ENCODE measurements around the gene RNASE12. TPM values are rescaled to one million over a fixed set of nuclear protein-coding genes. Genes with fewer than 3 reads are reported as not detected.

The RNASE12 gene
- total and polyA plus RNA-seq, 4 donors, result not detected

DNA sequence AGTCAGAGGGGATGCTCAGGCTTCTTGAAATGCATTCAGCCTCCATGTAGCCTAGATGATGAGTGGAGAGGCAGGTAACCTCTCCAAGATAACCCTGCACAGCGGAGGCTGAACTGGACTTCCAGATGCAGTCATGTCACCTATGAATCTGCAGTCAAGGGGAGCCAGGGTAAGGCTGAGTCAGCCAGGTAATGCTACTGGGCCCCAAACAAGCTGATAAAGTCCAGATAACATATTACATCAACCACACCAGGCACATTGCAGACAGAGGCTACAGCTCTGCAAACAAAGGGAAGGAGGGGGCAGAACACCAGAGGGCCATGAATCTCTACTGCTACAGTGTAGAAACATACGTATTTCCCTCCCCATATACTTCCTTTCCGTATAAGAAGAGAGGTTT, 44.3 kb downstream of the RNASE12 start:
- H3K36me3 ChIP-seq (ENCODE audit: control insufficient read depth in 1 of 2, insufficient read depth in 2 of 2, low read length in 1 of 2), result no peaks in the 10 kb centered on the region
- WGBS, 2 donors, result 47 to 49% methylated on average over 3 of the region's 3 CpGs
- ATAC-seq (ENCODE audit: low FRiP score), result no peak
- H3K27ac ChIP-seq (ENCODE audit: low read depth in 1 of 2, low read length in 2 of 2), result no peak overlapping the region
- no peak overlapping the region for H3K4me3 ChIP-seq (ENCODE audit: low read length in 2 of 2)
- DNase-seq, result no peak
- peaks cover 0 to 3% of the 10 kb centered on the region in 2 donors for H3K27me3 ChIP-seq (ENCODE audit: control insufficient read depth in 1 of 2, insufficient read depth in 2 of 2, low read length in 1 of 2)
- H3K9me3 ChIP-seq (ENCODE audit: control insufficient read depth, low read length), result no peaks in the 10 kb centered on the region
- intact Hi-C loops (cut with DNase I), result no loop called here
- H3K4me1 ChIP-seq (ENCODE audit: control insufficient read depth in 1 of 2, insufficient read depth in 2 of 2, low read length in 2 of 2), result no peaks in the 10 kb centered on the region

Other genes starting within 250 kb of the RNASE12 start
- gene PARP2, start 247.7 kb downstream of the RNASE12 start, total RNA-seq, result 10 to 100 TPM; 13.4 to 19.5 TPM
- gene PARP2, start 247.7 kb downstream of the RNASE12 start, polyA plus RNA-seq, result 10 to 100 TPM; 13.4 to 21.4 TPM
- 10 to 100 TPM; 49.0 to 62.4 TPM for gene TEP1, start 177.9 kb downstream of the RNASE12 start, total RNA-seq
- gene TEP1, start 177.9 kb downstream of the RNASE12 start, polyA plus RNA-seq, result 10 to 100 TPM; 10.3 to 28.2 TPM
- 1 to 10 TPM in 1 of 2 donors, under 1 TPM in 1; 0.39 to 1.3 TPM for gene KLHL33, start 155.2 kb downstream of the RNASE12 start, total RNA-seq
- under 1 TPM; 0.25 to 0.41 TPM for gene KLHL33, start 155.2 kb downstream of the RNASE12 start, polyA plus RNA-seq
- 10 to 100 TPM; 27.5 to 40.0 TPM for gene OSGEP, start 136.6 kb downstream of the RNASE12 start, total RNA-seq
- 10 to 100 TPM; 14.9 to 82.1 TPM for gene OSGEP, start 136.6 kb downstream of the RNASE12 start, polyA plus RNA-seq
- 10 to 100 TPM; 51.1 to 66.0 TPM for gene APEX1, start 136.2 kb downstream of the RNASE12 start, total RNA-seq
- gene APEX1, start 136.2 kb downstream of the RNASE12 start, polyA plus RNA-seq, result 100 to 1,000 TPM in 1 of 2 donors, 10 to 100 TPM in 1; 84.8 to 122 TPM
- 10 to 100 TPM; 25.9 to 27.6 TPM for gene PIP4P1, start 129.9 kb downstream of the RNASE12 start, total RNA-seq
- gene PIP4P1, start 129.9 kb downstream of the RNASE12 start, polyA plus RNA-seq, result 10 to 100 TPM; 15.8 to 42.7 TPM
- gene PNP, start 122.0 kb downstream of the RNASE12 start, total RNA-seq, result 10 to 100 TPM; 46.2 to 54.1 TPM
- gene PNP, start 122.0 kb downstream of the RNASE12 start, polyA plus RNA-seq, result 10 to 100 TPM; 21.9 to 56.5 TPM
- under 1 TPM; 0.78 to 0.96 TPM for gene RNASE10, start 85.8 kb downstream of the RNASE12 start, total RNA-seq
- not detected for gene RNASE10, start 85.8 kb downstream of the RNASE12 start, polyA plus RNA-seq
- not detected for gene RNASE9, start 30.3 kb downstream of the RNASE12 start, total RNA-seq
- gene RNASE9, start 30.3 kb downstream of the RNASE12 start, polyA plus RNA-seq, result not detected
- not detected for gene RNASE11, start 3.4 kb downstream of the RNASE12 start, total RNA-seq
- gene RNASE11, start 3.4 kb downstream of the RNASE12 start, polyA plus RNA-seq, result not detected
- gene OR6S1, start 50.3 kb upstream of the RNASE12 start, total RNA-seq, result not detected
- gene OR6S1, start 50.3 kb upstream of the RNASE12 start, polyA plus RNA-seq, result not detected
- 10 to 100 TPM; 37.4 to 71.8 TPM for gene RNASE4, start 93.2 kb upstream of the RNASE12 start, total RNA-seq
- gene RNASE4, start 93.2 kb upstream of the RNASE12 start, polyA plus RNA-seq, result 10 to 100 TPM; 39.3 to 85.1 TPM
- 10 to 100 TPM; 19.7 to 22.1 TPM for gene ANG, start 97.4 kb upstream of the RNASE12 start, total RNA-seq
- gene ANG, start 97.4 kb upstream of the RNASE12 start, polyA plus RNA-seq, result 10 to 100 TPM; 20.8 to 30.3 TPM
- gene EDDM3A, start 154.5 kb upstream of the RNASE12 start, total RNA-seq, result not detected
- not detected for gene EDDM3A, start 154.5 kb upstream of the RNASE12 start, polyA plus RNA-seq
- not detected for gene EDDM3B, start 177.0 kb upstream of the RNASE12 start, total RNA-seq
- gene EDDM3B, start 177.0 kb upstream of the RNASE12 start, polyA plus RNA-seq, result not detected
- gene RNASE6, start 189.9 kb upstream of the RNASE12 start, total RNA-seq, result 10 to 100 TPM; 14.8 to 18.8 TPM
- gene RNASE6, start 189.9 kb upstream of the RNASE12 start, polyA plus RNA-seq, result 10 to 100 TPM in 1 of 2 donors, 1 to 10 TPM in 1; 4.8 to 21.8 TPM
- gene RNASE1, start 211.5 kb upstream of the RNASE12 start, total RNA-seq, result 100 to 1,000 TPM; 264 to 499 TPM
- gene RNASE1, start 211.5 kb upstream of the RNASE12 start, polyA plus RNA-seq, result 100 to 1,000 TPM in 1 of 2 donors, 10 to 100 TPM in 1; 86.4 to 312 TPM